Dermis lymphatic vessel endothelial cell (primary cell): ENCODE data around the gene MZB1. TPM values are rescaled to one million over a fixed set of nuclear protein-coding genes. Genes with fewer than 3 reads are reported as not detected.

Source experiments
- total RNA-seq: library from RNA; depleted of rRNA; stranded (reverse); fragments of >200 nt; gene quantifications from 2 replicates; pipeline ENCODE4 v1.2.1, GENCODE V29; 2014

MZB1 gene
- total RNA-seq: 0.22 and 0.26 TPM in 2 replicates

GRCh38 chr5:139389701-139390638 is at the start of gene MZB1:
MZB1 (minus strand) TSS chr5:139389913; CDS start chr5:139389856, 57 bp downstream.

GRCh38 chr5:139439013-139439903 is 49.5 kb upstream of the MZB1 start, which contains the start of gene DNAJC18:
DNAJC18 (minus strand) TSS chr5:139439525; CDS start chr5:139439445, 80 bp downstream.

GRCh38 chr5:139403787-139404483 is 14.2 kb upstream of the MZB1 start, which contains the start of gene SPATA24:
SPATA24 (minus strand) TSS chr5:139404089; CDS start chr5:139404060, 29 bp downstream.

GRCh38 chr5:139394654-139395566 is 5.2 kb upstream of the MZB1 start, which contains the start of gene PROB1:
PROB1 (minus strand) TSS chr5:139395104; CDS start chr5:139395081, 23 bp downstream.

GRCh38 chr5:139383275-139383992 is 6.3 kb downstream of the MZB1 start, which contains the start of gene SLC23A1:
SLC23A1 (minus strand) TSS chr5:139383297; CDS start chr5:139383253, 44 bp downstream.

GRCh38 chr5:139341689-139342422 is 47.9 kb downstream of the MZB1 start, which contains the start of gene PAIP2:
PAIP2 (plus strand) TSS chr5:139341854; CDS start chr5:139363785, 21,931 bp downstream.

Other genes with a start within 250 kb of the MZB1 start
- 49.6 and 50.4 TPM in 2 replicates for gene SIL1, start 191.5 kb downstream of the MZB1 start, total RNA-seq
- gene MATR3, start 96.2 kb downstream of the MZB1 start, total RNA-seq: 185 and 316 TPM in 2 replicates
- gene PAIP2, start 48.1 kb downstream of the MZB1 start, total RNA-seq: 109 and 120 TPM in 2 replicates
- gene SLC23A1, start 6.6 kb downstream of the MZB1 start, total RNA-seq: not detected in 2 replicates
- gene PROB1, start 5.2 kb upstream of the MZB1 start, total RNA-seq: 3.7 and 4.1 TPM in 2 replicates
- gene SPATA24, start 14.2 kb upstream of the MZB1 start, total RNA-seq: 9.5 and 12.7 TPM in 2 replicates
- gene DNAJC18, start 49.6 kb upstream of the MZB1 start, total RNA-seq: 7.3 and 7.8 TPM in 2 replicates
- 372 and 475 TPM in 2 replicates for gene ECSCR, start 72.8 kb upstream of the MZB1 start, total RNA-seq
- not detected in 2 replicates for gene SMIM33, start 81.1 kb upstream of the MZB1 start, total RNA-seq
- 33.7 and 42.6 TPM in 2 replicates for gene STING1, start 92.8 kb upstream of the MZB1 start, total RNA-seq
- gene UBE2D2, start 171.4 kb upstream of the MZB1 start, total RNA-seq: 54.3 and 55.1 TPM in 2 replicates